HG03175 (cell line): Measurements from ENCODE around the gene DGKB.

Source experiments
- ATAC-seq: cut with Tn5 transposase; IDR thresholded peaks from one replicate; pipeline ENCODE4 v1.9.1; 2021; ENCODE audit warnings: mild to moderate bottlenecking, moderate library complexity; ENCODE audit not compliant: unreplicated experiment

The DGKB gene

GRCh38 chr7:14600766-14601367 is 301.7 kb downstream of the DGKB start:
- ATAC-seq: no peak

DNA sequence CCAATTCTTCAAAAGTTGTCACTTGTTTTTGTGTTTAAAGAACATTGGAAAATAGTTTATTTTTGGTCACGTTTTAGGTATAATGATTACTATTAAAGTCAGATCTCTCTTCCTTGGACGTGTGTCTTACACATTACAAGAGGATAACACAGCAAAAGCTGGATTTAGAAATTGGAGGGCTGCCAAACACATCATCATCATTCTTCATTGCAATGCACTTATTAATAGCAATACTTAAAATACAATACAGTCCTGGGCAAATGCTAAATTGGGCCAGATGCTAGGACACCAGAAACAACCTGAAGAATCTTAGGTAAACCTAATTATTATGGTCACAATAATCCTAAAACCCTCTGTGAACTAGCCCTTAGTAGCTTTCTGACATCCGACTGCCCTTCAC is 303.6 kb downstream of the DGKB start:
- no peak for ATAC-seq

DNA sequence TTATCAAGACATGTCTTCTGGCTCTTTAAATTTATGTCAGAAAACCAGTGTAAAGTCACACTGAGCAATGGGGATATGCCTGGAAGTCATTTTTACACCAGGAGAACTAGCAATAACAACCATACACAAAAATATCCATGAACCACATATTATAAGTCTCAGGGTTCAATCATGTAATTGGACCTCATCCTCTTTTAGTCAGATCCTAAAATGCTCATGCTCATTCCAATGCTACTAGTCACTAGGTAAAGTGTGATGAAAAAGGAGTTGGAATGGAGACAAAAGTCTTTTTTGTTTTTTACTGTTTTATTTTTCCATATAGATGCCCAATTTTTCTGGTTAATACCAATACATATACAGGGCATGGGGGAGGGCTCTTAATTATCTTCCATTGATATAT is 306.1 kb downstream of the DGKB start:
- ATAC-seq: no peak

- ATAC-seq: no peak
Observed at GRCh38 chr7:14590206-14590605, 312.3 kb downstream of the DGKB start.

- ATAC-seq: no peak
Observed at GRCh38 chr7:14585232-14585631, 317.3 kb downstream of the DGKB start.

- no peak for ATAC-seq
Observed at GRCh38 chr7:14583518-14583917, 319.0 kb downstream of the DGKB start.

- no peak for ATAC-seq
Observed at GRCh38 chr7:14582010-14582409, 320.5 kb downstream of the DGKB start.

GRCh38 chr7:14579971-14580370 is 322.6 kb downstream of the DGKB start:
- no peak for ATAC-seq

DNA sequence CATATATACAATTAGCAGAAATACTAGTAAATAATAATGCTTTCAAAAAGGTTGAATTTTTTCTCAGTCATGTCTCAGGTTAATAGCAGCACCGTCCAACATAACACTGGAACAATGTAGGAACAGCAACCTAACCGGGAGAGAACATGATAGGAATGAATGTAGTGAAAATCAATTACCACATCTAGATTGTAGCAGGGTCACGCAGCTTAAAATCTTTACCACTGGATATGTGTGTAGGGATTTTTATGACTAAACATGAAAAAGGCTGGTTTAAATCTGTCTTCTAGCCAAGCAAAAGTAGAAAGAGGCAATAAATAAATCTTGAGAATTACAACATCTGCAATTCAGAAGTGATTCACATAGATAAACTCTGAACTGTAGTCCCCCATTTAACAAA is 326.0 kb downstream of the DGKB start:
- ATAC-seq: no peak

- ATAC-seq: no peak
Observed at GRCh38 chr7:14570750-14571607, 331.6 kb downstream of the DGKB start.

- ATAC-seq: no peak
Observed at GRCh38 chr7:14552060-14552459, 350.5 kb downstream of the DGKB start.

DNA sequence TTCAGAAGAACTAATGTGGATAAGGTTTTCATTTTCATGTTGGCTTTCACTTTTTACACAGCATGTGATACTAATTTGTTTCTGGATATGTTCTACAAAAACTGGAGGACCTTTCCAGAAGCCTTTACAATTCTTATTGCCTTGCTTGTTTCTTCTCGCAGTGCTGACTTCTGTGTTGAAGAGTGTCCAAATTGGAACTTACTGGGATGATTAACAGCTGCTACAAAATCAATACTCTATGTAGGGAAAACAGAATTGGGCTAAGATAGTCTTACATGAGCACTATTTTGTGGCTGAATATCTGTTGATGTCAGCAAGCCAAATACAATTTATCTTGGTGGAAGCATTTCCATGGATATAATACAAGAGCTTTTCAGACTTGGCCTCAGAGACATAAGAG is 351.2 kb downstream of the DGKB start:
- ATAC-seq: no peak

DNA sequence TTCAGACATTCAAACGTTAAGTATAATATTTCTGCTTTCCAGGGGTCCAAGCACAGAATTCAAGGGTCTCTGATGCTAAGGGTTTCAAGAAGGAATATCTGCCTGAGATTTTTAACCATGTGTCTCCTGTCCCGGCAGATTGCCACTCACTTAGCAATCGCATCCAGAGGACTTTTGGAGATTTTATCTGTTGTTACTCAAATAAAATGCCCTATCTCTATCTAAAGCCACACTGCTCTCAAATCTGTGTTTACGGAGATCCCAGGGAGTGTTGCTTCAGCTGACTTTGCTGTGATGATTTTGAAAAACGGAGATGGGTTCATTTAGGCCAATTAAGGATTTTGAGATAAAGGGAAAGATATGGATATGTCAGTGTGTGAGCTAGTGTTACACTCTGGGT is 359.9 kb downstream of the DGKB start:
- ATAC-seq: no peak

- ATAC-seq: no peak
Observed at GRCh38 chr7:14521183-14521582, 381.4 kb downstream of the DGKB start.

GRCh38 chr7:14510268-14510667 is 392.3 kb downstream of the DGKB start:
- ATAC-seq: no peak

- no peak for ATAC-seq
Observed at GRCh38 chr7:14507617-14508016, 394.9 kb downstream of the DGKB start.

DNA sequence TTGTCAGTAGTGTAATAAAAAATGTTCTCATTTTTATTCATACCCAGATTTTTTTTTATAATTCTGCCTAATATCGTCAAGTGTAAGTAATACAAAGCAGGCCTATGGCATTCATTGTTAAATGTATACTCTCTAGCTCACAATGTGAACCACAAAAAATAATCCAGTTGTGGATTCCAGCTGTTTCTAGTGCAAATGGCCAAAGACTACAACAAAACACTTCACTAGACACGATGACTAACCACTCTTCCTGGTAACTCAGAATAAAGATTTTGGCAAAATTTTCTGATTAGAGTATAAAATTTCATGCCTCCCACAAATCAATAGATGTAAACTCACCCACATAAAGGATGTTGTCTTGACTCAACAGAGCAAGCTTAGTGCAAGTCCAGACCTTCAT is 396.6 kb downstream of the DGKB start:
- ATAC-seq: no peak

DNA sequence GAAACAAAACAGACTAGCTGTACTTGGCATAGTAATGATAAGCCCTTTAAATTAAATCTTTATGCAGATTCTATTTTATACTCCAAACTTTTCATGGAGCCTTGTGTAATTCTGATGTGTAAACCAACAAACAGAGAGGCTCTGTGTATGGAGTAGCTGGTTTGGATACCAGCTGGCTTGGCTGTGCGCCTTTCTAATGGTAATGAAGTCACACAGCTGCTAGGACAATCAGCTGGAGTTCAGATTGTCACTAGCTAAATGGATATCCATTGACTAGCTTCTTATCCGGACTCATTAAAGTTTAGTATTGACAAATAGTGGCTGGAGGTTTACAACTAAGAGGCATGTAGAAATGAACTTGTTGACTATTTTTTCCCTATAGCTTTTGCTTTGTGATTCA is 398.4 kb downstream of the DGKB start:
- no peak for ATAC-seq

DNA sequence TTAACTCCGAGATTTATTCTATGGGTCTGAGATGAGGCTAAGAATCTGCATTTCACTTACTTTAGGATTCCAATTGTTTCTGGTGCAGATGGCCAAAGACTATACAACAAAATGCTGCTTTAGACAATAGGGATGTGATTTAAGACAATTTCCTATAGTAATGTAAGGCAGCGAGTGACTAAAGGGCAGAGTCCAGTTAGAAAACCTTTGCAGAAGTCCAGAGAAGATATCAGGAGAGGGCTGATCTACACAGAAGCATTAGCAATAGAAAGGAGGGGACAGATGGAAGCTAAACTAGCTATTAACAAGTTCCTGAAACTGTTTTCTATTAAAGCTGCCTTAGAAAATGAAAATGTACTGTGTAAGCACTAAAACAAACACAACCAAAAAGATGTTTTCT is 398.9 kb downstream of the DGKB start:
- no peak for ATAC-seq

DNA sequence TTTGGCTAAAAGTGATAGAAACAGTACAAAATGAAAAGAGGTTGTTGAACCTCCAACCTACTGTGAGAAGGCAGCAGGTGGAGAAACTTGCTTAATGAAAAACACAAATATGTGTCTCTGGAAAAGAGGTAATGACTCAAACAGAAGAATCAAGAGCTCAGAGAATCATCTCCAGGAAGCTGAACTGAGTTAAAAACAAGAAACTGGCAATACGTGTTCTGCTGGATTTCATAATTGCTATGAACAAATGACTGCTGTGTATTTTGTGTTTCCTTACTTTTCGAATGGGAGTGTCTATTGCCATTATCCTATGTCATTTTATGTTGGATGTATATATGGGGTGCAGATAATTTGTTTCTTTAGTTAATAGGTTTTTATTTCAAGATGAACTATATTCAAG is 401.1 kb downstream of the DGKB start:
- no peak for ATAC-seq

- no peak for ATAC-seq
Observed at GRCh38 chr7:14497390-14497789, 405.2 kb downstream of the DGKB start.

- ATAC-seq: no peak
Observed at GRCh38 chr7:14495633-14496032, 406.9 kb downstream of the DGKB start.
